ENCODE measurements around the gene DTNB. TPM values are rescaled to one million over a fixed set of nuclear protein-coding genes. Genes with fewer than 3 reads are reported as not detected.

Gene DTNB
- total RNA-seq, 1 donor from 2014 or later = 28.9 TPM

DNA sequence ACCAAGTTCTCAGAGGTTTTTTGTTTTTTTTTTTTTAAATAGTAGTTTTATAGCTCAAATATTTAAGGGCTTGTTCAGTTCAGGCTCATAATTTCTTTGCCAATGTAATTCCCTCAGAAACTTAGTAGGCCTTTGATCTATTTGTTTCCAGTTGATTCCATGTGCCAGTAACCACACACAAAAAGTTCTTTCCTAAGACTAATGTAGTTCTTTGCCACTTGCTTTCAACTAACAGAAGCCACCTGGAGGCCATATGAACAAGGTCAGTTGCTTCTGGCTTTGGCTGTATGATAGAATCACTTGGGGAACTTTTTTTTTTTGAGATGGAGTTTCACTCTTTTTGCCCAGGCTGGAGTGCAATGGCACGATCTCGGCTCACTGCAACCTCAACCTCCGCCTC is 100.7 kb downstream of the DTNB start:
- Mint-ChIP-seq H3K36me3 (ENCODE audit: low read depth) (peaks cover 8% of the 10 kb centered on the region), H3K4me3 (no peak overlapping the region), H3K27ac (no peak overlapping the region), H3K9me3 (no peaks in the 10 kb centered on the region), H3K4me1 (no peaks in the 10 kb centered on the region), H3K27me3 (no peaks in the 10 kb centered on the region)
- no peak for DNase-seq
- ChIA-PET POLR2A (no interaction called here), CTCF (no interaction called here)
- intact Hi-C loops (cut with micrococcal nuclease) = no loop called here
- TF ChIP-seq, protein P1, sequence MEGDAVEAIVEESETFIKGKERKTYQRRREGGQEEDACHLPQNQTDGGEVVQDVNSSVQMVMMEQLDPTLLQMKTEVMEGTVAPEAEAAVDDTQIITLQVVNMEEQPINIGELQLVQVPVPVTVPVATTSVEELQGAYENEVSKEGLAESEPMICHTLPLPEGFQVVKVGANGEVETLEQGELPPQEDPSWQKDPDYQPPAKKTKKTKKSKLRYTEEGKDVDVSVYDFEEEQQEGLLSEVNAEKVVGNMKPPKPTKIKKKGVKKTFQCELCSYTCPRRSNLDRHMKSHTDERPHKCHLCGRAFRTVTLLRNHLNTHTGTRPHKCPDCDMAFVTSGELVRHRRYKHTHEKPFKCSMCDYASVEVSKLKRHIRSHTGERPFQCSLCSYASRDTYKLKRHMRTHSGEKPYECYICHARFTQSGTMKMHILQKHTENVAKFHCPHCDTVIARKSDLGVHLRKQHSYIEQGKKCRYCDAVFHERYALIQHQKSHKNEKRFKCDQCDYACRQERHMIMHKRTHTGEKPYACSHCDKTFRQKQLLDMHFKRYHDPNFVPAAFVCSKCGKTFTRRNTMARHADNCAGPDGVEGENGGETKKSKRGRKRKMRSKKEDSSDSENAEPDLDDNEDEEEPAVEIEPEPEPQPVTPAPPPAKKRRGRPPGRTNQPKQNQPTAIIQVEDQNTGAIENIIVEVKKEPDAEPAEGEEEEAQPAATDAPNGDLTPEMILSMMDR (IDR thresholded peaks at IDR 0.05) = no peak
- ATAC-seq (ENCODE audit: low read depth) = no peak

GRCh38 chr2:25570161-25570845 is 103.1 kb downstream of the DTNB start:
- Mint-ChIP-seq H3K4me1 (peaks cover 11% of the 10 kb centered on the region), H3K27ac (no peak overlapping the region), H3K36me3 (ENCODE audit: low read depth) (peaks cover 2% of the 10 kb centered on the region), H3K4me3 (no peak overlapping the region), H3K9me3 (no peaks in the 10 kb centered on the region), H3K27me3 (no peaks in the 10 kb centered on the region)
- TF ChIP-seq, protein P1 (IDR thresholded peaks at IDR 0.05) = no peak
- ChIA-PET POLR2A (no interaction called here), CTCF (no interaction called here)
- DNase-seq = no peak
- intact Hi-C loops (cut with micrococcal nuclease) = no loop called here
- ATAC-seq (ENCODE audit: low read depth) = no peak

GRCh38 chr2:25567406-25567805 is 106.0 kb downstream of the DTNB start:
- TF ChIP-seq, protein P1 (IDR thresholded peaks at IDR 0.05) = no peak
- Mint-ChIP-seq H3K9me3 (peaks cover 9% of the 10 kb centered on the region), H3K27me3 (no peaks in the 10 kb centered on the region), H3K36me3 (ENCODE audit: low read depth) (no peaks in the 10 kb centered on the region), H3K4me3 (no peak overlapping the region), H3K4me1 (peaks cover 27% of the 10 kb centered on the region), H3K27ac (no peak overlapping the region)
- DNase-seq = no peak
- peak; percentile 53 for ATAC-seq (ENCODE audit: low read depth)
- intact Hi-C loops (cut with micrococcal nuclease) = loop anchor here (1.0 to 5.0 kb wide), 11 partner anchors 45 to 1155 kb away; no protein-coding TSS in a partner anchor
- ChIA-PET CTCF (interaction anchor here (1.0 to 2.3 kb wide), 9 partner anchors 13 to 592 kb away, joined by 3 to 23 read pairs (median 8); partner anchors contain the start of gene DNMT3A), POLR2A (interaction anchor here (1.0 to 2.0 kb wide), 4 partner anchors 205 to 402 kb away, joined by 3 to 16 read pairs (median 4); no protein-coding TSS in a partner anchor)

- peak overlapping the region; percentile 78 for H3K27ac Mint-ChIP-seq
- H3K4me3 Mint-ChIP-seq = no peak overlapping the region
- H3K4me1 Mint-ChIP-seq = peaks cover 33% of the 10 kb centered on the region
- TF ChIP-seq, protein P1 (IDR thresholded peaks at IDR 0.05) = no peak
- DNase-seq = no peak
- POLR2A ChIA-PET = interaction anchor here (0.9 to 2.0 kb wide), 6 partner anchors 148 to 227 kb away, joined by 3 to 16 read pairs (median 4); partner anchors contain the start of gene DNMT3A
- CTCF ChIA-PET = interaction anchor here (0.9 to 2.3 kb wide), 13 partner anchors 12 to 592 kb away, joined by 3 to 23 read pairs (median 5); partner anchors contain the start of gene DNMT3A
- H3K36me3 Mint-ChIP-seq (ENCODE audit: low read depth) = no peaks in the 10 kb centered on the region
- peaks cover 9% of the 10 kb centered on the region for H3K9me3 Mint-ChIP-seq
- H3K27me3 Mint-ChIP-seq = no peaks in the 10 kb centered on the region
- intact Hi-C loops (cut with micrococcal nuclease) = loop anchor here (1.0 to 5.0 kb wide), 11 partner anchors 44 to 1154 kb away; no protein-coding TSS in a partner anchor
- ATAC-seq (ENCODE audit: low read depth) = peak; percentile 63
Measured at GRCh38 chr2:25566694-25567093, 106.7 kb downstream of the DTNB start.

GRCh38 chr2:25566094-25566493 is 107.3 kb downstream of the DTNB start:
- no peak for ATAC-seq (ENCODE audit: low read depth)
- Mint-ChIP-seq H3K4me1 (peaks cover 36% of the 10 kb centered on the region), H3K27me3 (no peaks in the 10 kb centered on the region), H3K36me3 (ENCODE audit: low read depth) (no peaks in the 10 kb centered on the region), H3K27ac (no peak overlapping the region), H3K9me3 (peaks cover 9% of the 10 kb centered on the region), H3K4me3 (no peak overlapping the region)
- ChIA-PET POLR2A (interaction anchor here (0.9 to 2.0 kb wide), 4 partner anchors 147 to 224 kb away, joined by 3 to 16 read pairs (median 5); partner anchors contain the start of gene DNMT3A), CTCF (interaction anchor here (0.9 to 2.3 kb wide), 12 partner anchors 41 to 591 kb away, joined by 3 to 23 read pairs (median 6); partner anchors contain the start of gene DNMT3A)
- TF ChIP-seq, protein P1 (IDR thresholded peaks at IDR 0.05) = no peak
- intact Hi-C loops (cut with micrococcal nuclease) = loop anchor here (2.0 to 5.0 kb wide), 3 partner anchors 354 to 1154 kb away; no protein-coding TSS in a partner anchor
- no peak for DNase-seq

Measured in activated B cell treated with CpG ODN at 0.5 μM for 24 hours (primary cell).